HG03039 (cell line): Measurements from ENCODE around the gene SLC25A21.
"Not testable (repeated sequence)": the region's sequence is repeated elsewhere in the genome, so short reads cannot be mapped to it uniquely, and the experiment has no call there.

ENCODE experiments used
- ATAC-seq: cut with Tn5 transposase; IDR thresholded peaks from one replicate; pipeline ENCODE4 v1.9.1; 2021; ENCODE audit warnings: mild to moderate bottlenecking, moderate library complexity; ENCODE audit not compliant: unreplicated experiment

The SLC25A21 gene

DNA sequence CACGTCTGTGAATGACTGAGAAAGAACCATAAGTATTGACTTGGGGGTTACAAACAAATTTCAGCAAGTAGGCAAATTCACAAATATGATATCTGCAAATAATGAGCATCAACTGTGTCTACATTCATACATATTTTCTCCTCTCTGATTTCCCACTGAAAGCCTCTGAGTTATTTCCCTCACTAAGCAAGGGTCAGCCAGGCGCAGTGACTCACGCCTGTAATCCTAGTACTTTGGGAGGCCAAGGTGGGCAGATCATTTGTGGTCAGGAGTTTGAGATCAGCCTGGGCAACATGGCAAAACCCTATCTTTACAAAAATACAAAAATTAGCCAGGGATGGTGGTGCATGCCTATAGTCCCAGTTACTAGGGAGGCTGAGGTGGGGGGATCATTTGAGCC, 80.8 kb downstream of the SLC25A21 start:
- ATAC-seq = no peak

GRCh38 chr14:37090026-37090425, 82.4 kb downstream of the SLC25A21 start:
- no peak for ATAC-seq

GRCh38 chr14:37089410-37089809, 83.0 kb downstream of the SLC25A21 start:
- ATAC-seq = no peak

- no peak for ATAC-seq
Observed at GRCh38 chr14:37088356-37089215, 83.8 kb downstream of the SLC25A21 start.

GRCh38 chr14:37087520-37087919, 84.9 kb downstream of the SLC25A21 start:
- no peak for ATAC-seq

DNA sequence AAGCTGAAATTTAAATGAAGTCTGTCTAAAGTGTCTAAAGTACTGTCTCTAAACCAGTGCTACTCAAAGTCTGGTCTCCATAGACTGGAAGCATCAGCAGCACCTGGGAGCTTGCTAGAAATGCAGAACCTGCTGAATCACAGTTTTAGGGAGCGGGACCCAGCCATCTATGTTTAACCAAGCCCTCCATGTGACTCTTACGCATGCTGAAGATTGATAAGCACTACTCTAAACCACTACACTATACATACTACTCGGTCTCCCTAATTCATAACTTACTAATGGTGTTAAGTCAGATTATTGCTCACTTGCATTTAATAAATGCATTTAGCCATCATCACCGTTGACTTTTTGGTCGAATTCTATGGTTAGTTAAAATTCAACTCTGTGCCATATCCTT, 88.8 kb downstream of the SLC25A21 start:
- ATAC-seq = no peak

DNA sequence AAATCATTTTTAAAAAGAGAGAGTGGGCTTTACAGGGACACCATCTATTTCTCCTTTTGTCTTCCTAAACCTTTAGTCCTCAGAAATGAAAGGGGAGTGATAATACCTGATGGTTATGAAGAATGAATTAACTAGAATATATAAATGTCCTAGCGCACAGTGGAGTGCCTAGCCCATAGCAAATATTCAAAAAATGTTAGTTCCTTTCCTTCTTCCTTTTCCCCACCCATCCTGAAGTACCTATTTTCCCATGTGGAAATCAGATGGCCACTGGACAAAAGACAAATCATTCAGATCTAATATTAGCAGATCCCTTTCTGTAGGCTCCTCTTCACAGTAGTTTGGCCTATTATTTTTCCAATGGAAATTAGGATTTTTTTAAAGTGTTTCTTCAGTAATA, 90.0 kb downstream of the SLC25A21 start:
- no peak for ATAC-seq

DNA sequence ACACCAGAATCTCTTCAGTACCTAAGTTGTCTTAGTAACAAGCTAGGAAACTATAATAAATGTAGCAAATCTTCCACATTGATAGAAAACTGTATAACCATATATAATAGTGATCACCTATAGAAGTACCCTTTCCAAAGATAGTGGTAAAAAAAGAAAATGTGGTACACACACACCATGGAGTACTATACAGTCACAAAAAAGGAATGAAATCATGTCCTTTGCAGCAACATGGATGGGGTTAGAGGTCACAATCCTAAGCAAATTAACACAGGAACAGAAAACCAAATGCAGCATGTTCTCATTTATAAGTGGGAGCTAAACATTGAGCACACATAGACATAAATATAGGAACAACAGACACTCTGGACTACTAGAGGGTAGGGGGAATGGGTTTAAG, 90.5 kb downstream of the SLC25A21 start:
- ATAC-seq = no peak

- no peak for ATAC-seq
Observed at GRCh38 chr14:37081218-37081617, 91.2 kb downstream of the SLC25A21 start.

GRCh38 chr14:37078131-37078530, 94.3 kb downstream of the SLC25A21 start:
- ATAC-seq = no peak

DNA sequence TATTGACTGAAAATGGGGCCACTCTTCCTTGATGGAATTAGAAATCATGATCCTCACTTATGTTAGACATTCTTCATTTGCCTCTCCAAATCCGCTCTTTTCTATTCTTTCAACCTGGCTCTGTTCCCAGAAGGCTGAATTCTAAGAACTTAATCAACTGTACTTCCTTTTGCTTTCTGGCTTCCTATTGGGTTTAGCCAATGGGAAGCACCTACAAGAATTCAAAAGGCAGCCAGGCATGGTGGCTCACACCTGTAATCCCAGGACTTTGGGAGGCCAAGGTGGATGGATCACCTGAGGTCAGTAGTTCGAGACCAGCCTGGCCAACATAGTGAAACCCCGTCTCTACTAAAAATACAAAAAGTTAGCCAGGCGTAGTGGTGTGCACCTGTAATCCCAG, 98.1 kb downstream of the SLC25A21 start:
- not testable (repeated sequence) for ATAC-seq

GRCh38 chr14:37063467-37064240, 108.8 kb downstream of the SLC25A21 start:
- no peak for ATAC-seq

GRCh38 chr14:37062191-37062803, 110.1 kb downstream of the SLC25A21 start:
- ATAC-seq = no peak

DNA sequence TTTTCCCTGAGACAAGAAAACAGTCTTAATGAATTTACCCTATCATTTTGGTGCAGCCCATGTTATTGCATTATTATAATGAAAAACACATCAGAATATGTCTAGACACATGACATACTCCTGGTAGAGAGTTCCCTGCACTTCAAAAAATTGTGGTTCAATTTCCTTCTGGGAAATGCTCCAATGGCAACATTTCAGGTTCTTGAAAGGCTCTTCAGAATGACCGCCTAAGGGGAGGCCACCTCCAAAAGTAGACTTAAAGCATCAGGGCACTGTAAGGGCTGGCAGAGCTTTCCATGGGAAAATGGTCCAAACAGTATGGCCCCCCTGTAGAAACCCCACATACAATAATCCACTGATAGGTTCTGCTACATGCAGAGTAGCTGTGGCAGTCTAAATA, 110.7 kb downstream of the SLC25A21 start:
- ATAC-seq = no peak

DNA sequence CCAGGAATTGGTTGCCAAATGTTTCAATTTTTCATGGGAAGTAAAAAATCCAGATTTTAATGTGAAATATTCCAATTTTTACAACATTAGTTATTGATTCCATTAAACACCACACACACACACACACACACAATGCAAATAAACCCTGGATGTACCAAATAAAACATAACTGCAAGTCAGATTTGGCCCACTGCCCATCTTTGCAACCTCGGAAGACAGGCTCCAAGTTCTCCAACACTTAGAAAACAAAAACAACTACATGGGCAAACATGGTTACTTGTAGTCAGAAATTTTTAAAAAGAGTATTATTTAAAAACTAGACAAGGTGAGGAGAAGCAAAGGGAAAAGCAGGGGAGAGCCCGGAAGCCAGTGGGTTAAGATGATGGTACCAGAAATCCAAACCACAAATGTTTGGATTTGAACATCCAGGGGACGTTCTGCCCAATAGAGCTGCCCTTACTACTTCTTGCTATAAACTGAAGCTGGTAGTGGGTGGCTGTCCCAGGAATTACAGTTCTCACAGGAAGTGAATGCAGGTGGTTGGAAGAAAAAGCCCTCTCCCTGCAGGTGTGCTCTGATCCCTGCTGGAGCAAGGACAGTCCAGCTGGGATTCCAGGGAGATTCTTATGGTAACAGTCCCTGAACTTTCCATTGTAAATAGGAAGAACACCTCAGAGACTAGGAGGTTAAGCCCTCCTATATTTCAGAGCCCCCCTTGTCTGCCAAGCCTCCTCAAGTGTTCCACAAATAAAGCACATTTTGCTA, 111.7 kb downstream of the SLC25A21 start:
- no peak for ATAC-seq

DNA sequence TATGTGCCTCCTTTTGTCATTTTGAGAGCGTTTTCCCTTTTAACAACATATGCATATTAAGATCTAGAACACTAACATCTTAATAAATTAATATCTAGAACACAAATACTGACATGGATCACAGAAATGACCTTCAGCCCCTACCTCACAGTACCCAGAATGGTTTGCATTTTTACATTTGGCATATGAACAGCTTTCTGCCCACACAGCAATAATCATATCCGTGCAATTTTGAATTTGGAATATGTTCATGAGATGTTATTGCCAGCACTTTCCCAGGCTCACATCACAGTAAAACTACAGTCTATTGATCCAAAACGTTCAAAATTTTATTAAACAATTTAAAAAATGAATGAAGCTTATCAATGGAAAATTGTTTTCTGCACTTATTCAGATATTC, 114.6 kb downstream of the SLC25A21 start:
- no peak for ATAC-seq

GRCh38 chr14:37056473-37056872, 115.9 kb downstream of the SLC25A21 start:
- no peak for ATAC-seq

GRCh38 chr14:37054869-37055268, 117.5 kb downstream of the SLC25A21 start:
- no peak for ATAC-seq

- ATAC-seq = no peak
Observed at GRCh38 chr14:37054144-37054543, 118.3 kb downstream of the SLC25A21 start.

DNA sequence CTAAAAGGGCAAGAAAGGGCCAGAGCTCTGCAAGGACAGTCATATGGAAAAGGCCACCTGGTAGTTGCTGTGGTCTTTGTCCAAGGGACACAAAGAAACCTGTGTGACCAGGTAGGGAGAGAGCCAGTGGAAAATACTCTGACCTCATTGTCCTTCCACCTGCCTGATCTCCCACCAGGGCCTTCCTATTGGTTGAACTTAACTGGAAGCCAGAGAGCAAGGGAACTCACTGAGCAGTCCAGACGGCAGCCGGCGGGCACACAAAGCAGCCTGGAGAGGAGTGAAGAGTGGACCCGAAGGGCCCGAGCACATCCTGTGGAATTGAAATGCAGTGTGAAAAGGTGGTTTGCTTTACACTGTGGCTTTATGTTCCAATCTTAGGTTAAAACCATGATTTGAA, 120.7 kb downstream of the SLC25A21 start:
- ATAC-seq = no peak

DNA sequence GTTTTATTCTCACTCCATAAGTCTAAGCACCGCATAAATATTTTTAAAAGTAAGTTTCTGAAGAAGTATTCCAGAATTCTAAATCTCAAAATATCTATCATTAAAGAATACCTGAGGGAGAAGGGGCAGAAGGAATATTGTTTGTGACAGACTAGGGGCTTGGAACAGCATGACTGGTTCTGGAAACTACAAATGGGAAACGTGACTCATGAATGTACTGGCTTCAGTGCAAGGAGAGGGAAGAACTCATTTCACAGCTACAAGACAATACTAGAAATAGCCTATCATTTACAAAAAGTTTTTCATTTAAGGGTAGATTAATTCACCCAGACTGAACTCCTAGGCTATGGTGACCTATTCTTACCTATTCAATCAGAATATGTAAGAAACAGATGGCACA, 121.3 kb downstream of the SLC25A21 start:
- ATAC-seq = no peak
